GM12878 (cell line): Measurements from ENCODE around the gene CDR2. TPM values are rescaled to one million over a fixed set of nuclear protein-coding genes. Genes with fewer than 3 reads are reported as not detected.

Experiments used
- ATAC-seq: fragments of 200-7000 bp; cut with Tn5 transposase; 3 replicates; pipeline ENCODE4 v1.9.1; 2020; ENCODE audit warnings: mild to moderate bottlenecking, moderate library complexity
- BruUV-seq: library from RNA; stranded (reverse); fragments of 400-500 nt; replicated peaks from 2 replicates; lab custom pipeline; 2021; lab: Mats Ljungman, UMichigan
- CTCF ChIA-PET: fragments of 300-600 bp; sonication (Branson Sonifier 250); formaldehyde crosslinking; extraction: SDS; loops from one replicate; lab custom pipeline; 2021; ENCODE audit warnings: inconsistent platforms; lab: Yijun Ruan, JAX
- POLR2A ChIA-PET: fragments of 350-600 bp; formaldehyde crosslinking; extraction: SDS; loops from one replicate; lab custom pipeline; 2021; ENCODE audit warnings: inconsistent platforms; lab: Charles Lee
- RAD21 ChIA-PET: fragments of 300-600 bp; sonication (Branson Sonifier 250); formaldehyde crosslinking; loops from one replicate; lab custom pipeline; 2023; ENCODE audit warnings: antibody characterized with exemption; ENCODE audit not compliant: unreplicated experiment; lab: Charles Lee
- SMC1A ChIA-PET: fragments of 300-600 bp; sonication (Branson Sonifier 250); formaldehyde crosslinking; loops from one replicate; lab custom pipeline; 2023; ENCODE audit not compliant: unreplicated experiment, uncharacterized antibody; lab: Charles Lee
- DNase-seq: peaks from one replicate; pipeline ENCODE4 v3.0.0-alpha.2; 2011; ENCODE audit warnings: low read depth, low spot score
- FAIRE-seq: peaks from 3 replicates; lab custom pipeline; 2011; peaks lifted over from hg19 to GRCh38; lab: Jason Lieb, UNC
- H2AFZ ChIP-seq: 2 replicates; pipeline ENCODE4 v1.6.0; 2011; ENCODE audit warnings: low read depth, low read length, control low read depth; ENCODE audit not compliant: control insufficient read depth
- H3K27ac ChIP-seq: 2 replicates; pipeline ENCODE4 v1.5.1; 2011; ENCODE audit warnings: control low read depth; ENCODE audit not compliant: control insufficient read depth, insufficient read depth
- H3K27me3 ChIP-seq, 2 experiments: replicated peaks in 1 of 2; 2 replicates each; pipeline versions ENCODE4 v1.6.0 to v1.6.1; 2011; ENCODE audit warnings: low read length in 1 of 2; ENCODE audit not compliant: control insufficient read depth in 2 of 2, insufficient read depth in 2 of 2
- H3K36me3 ChIP-seq, 2 experiments: 2 replicates each; pipeline ENCODE4 v1.5.1; 2011; ENCODE audit warnings: low read length in 1 of 2; ENCODE audit not compliant: control insufficient read depth in 2 of 2, insufficient read depth in 2 of 2
- H3K4me1 ChIP-seq: 2 replicates; pipeline ENCODE4 v1.6.1; 2011; ENCODE audit warnings: mild to moderate bottlenecking, low read length, moderate library complexity, mixed read lengths; ENCODE audit not compliant: control insufficient read depth, insufficient read depth
- H3K4me2 ChIP-seq: 2 replicates; pipeline ENCODE4 v1.6.0; 2011; ENCODE audit warnings: control low read depth; ENCODE audit not compliant: control insufficient read depth, insufficient read depth
- H3K4me3 ChIP-seq: fragments of 200-600 bp; sonication (generic); 2 replicates; pipeline ENCODE4 v1.5.1; 2016
- H3K79me2 ChIP-seq: 2 replicates; pipeline ENCODE4 v1.6.0; 2011; ENCODE audit warnings: low read length; ENCODE audit not compliant: control insufficient read depth, insufficient read depth
- H3K9ac ChIP-seq: 2 replicates; pipeline ENCODE4 v1.8.0; 2011; ENCODE audit warnings: low read length, control low read depth, mixed read lengths; ENCODE audit not compliant: control insufficient read depth, insufficient read depth
- H3K9me3 ChIP-seq: replicated peaks from 3 replicates; pipeline ENCODE4 v1.5.1; 2011; ENCODE audit warnings: mild to moderate bottlenecking, low read length; ENCODE audit not compliant: control insufficient read depth, insufficient read depth
- H4K20me1 ChIP-seq: 2 replicates; pipeline ENCODE4 v1.6.0; 2011; ENCODE audit not compliant: control insufficient read depth, insufficient read depth
- BCL3 ChIP-seq: IDR thresholded peaks from 2 replicates; pipeline ENCODE4 v1.6.1; 2011; ENCODE audit warnings: borderline replicate concordance, low read depth, mild to moderate bottlenecking, moderate library complexity, low read length; ENCODE audit not compliant: insufficient read depth, poor library complexity, severe bottlenecking
- EED ChIP-seq: sonication (generic); IDR thresholded peaks from 2 replicates; pipeline ENCODE4 v1.6.1; 2016; ENCODE audit warnings: antibody characterized with exemption, low read depth
- ETV6 ChIP-seq, 2 experiments: fragments of 450-650 bp in 1 of 2; IDR thresholded peaks in 1 of 2; conservative IDR thresholded peaks in 1 of 2; 2 replicates each; pipeline ENCODE4 v1.6.1; 2014; ENCODE audit warnings: antibody characterized with exemption in 1 of 2, borderline replicate concordance in 1 of 2, low read depth in 1 of 2, mild to moderate bottlenecking in 1 of 2, moderate library complexity in 1 of 2
- FOXK2 ChIP-seq: fragments of 450-650 bp; IDR thresholded peaks from 2 replicates; pipeline ENCODE4 v1.6.1; 2017; ENCODE audit warnings: mild to moderate bottlenecking, moderate library complexity
- IRF4 ChIP-seq: IDR thresholded peaks from 2 replicates; pipeline ENCODE4 v1.6.1; 2011; ENCODE audit warnings: low read depth, low read length
- IRF5 ChIP-seq: fragments of 450-650 bp; IDR thresholded peaks from 2 replicates; pipeline ENCODE4 v1.6.1; 2017; ENCODE audit warnings: borderline replicate concordance
- KDM1A ChIP-seq: fragments of 200-600 bp; sonication (generic); IDR thresholded peaks from 2 replicates; pipeline ENCODE4 v1.6.1; 2016; ENCODE audit warnings: borderline replicate concordance
- NBN ChIP-seq: fragments of 450-650 bp; IDR thresholded peaks from 2 replicates; pipeline ENCODE4 v1.6.1; 2016
- NFXL1 ChIP-seq: fragments of 450-650 bp; IDR thresholded peaks from 2 replicates; pipeline ENCODE4 v1.6.1; 2017; ENCODE audit warnings: antibody characterized with exemption, mild to moderate bottlenecking, borderline replicate concordance
- NR2F1 ChIP-seq: fragments of 450-650 bp; conservative IDR thresholded peaks from 2 replicates; pipeline ENCODE4 v1.6.1; 2017; ENCODE audit warnings: mild to moderate bottlenecking
- PKNOX1 ChIP-seq: fragments of 450-650 bp; IDR thresholded peaks from 2 replicates; pipeline ENCODE4 v1.6.1; 2016; ENCODE audit warnings: mild to moderate bottlenecking
- RELA ChIP-seq: fragments of 450-650 bp; IDR thresholded peaks from 2 replicates; pipeline ENCODE4 v1.8.0; 2014; ENCODE audit warnings: borderline replicate concordance; ENCODE audit not compliant: partially characterized antibody
- RUNX3 ChIP-seq: IDR thresholded peaks from 2 replicates; pipeline ENCODE4 v1.6.1; 2012; ENCODE audit warnings: low read length, inconsistent platforms
- SP1 ChIP-seq: IDR thresholded peaks from one replicate; pipeline ENCODE4 v1.6.1; 2011; ENCODE audit warnings: low read depth, low read length
- SUZ12 ChIP-seq: fragments of 200-600 bp; sonication (generic); IDR thresholded peaks from one replicate; pipeline ENCODE4 v1.6.1; 2018; ENCODE audit warnings: antibody characterized with exemption, mild to moderate bottlenecking; ENCODE audit not compliant: unreplicated experiment
- TCF7 ChIP-seq: IDR thresholded peaks from 2 replicates; pipeline ENCODE4 v1.6.1; 2014; ENCODE audit warnings: antibody characterized with exemption, borderline replicate concordance
- YY1 ChIP-seq: IDR thresholded peaks from 2 replicates; pipeline ENCODE4 v1.6.1; 2011; ENCODE audit warnings: low read depth, mild to moderate bottlenecking, low read length
- ZSCAN29 ChIP-seq: fragments of 450-650 bp; IDR thresholded peaks from 2 replicates; pipeline ENCODE4 v1.6.1; 2017; ENCODE audit warnings: mild to moderate bottlenecking, moderate library complexity
- WGBS: methylation state at CpG from one replicate; pipeline ENCODE4 v1.1.6; 2016; ENCODE audit warnings: low lambda C conversion rate; ENCODE audit not compliant: insufficient replicate concordance, insufficient coverage; ENCODE audit errors: missing lambda C conversion rate; 5-methylcytosine and 5-hydroxymethylcytosine counted together
- in situ Hi-C: fragments of 300-500 bp; cut with MboI; formaldehyde crosslinking; loops from 9 replicates; pipeline ENCODE4 v1.14.3; 2018; ENCODE audit warnings: mixed read lengths
- intact Hi-C: fragments of 100-400 bp; cut with micrococcal nuclease; formaldehyde crosslinking; loops from one replicate; pipeline ENCODE4 v1.14.2; 2022; ENCODE audit not compliant: unreplicated experiment
- polyA plus RNA-seq, 11 experiments: library from polyadenylated mRNA; depleted of rRNA in 4 of 11; unstranded in 6 of 11; stranded (reverse) in 5 of 11; fragments of >200 nt; fragmentation: Nextera tagmentation in 4 of 11; fragmentation: Illumina TruSeq in 1 of 11; extraction: Ambion mirVana in 4 of 11; extraction: Trizol in 1 of 11; gene quantifications; 1 replicate in 1 of 11; 2 replicates in 10 of 11; pipeline versions ENCODE4 v1.2.1 to v1.2.3, GENCODE V29; 2011 to 2016; ENCODE audit warnings: inconsistent platforms in 2 of 11, missing spikeins in 2 of 11, low read depth in 1 of 11
- total RNA-seq, 4 experiments: library from RNA; depleted of rRNA in 3 of 4; stranded (reverse); fragments of >200 nt in 3 of 4; fragmentation: Illumina TruSeq in 1 of 4; extraction: Trizol in 1 of 4; gene quantifications; 2 replicates each; pipeline versions ENCODE4 v1.2.1 to v1.2.3, GENCODE V29; 2013 to 2021

The CDR2 gene
- total and polyA plus RNA-seq, 10 of the 15 experiments (the other 5 are each of a cell fraction or from before 2014, with no cell fraction given), result 4.8 to 24.3 (median 19.2) TPM

DNA sequence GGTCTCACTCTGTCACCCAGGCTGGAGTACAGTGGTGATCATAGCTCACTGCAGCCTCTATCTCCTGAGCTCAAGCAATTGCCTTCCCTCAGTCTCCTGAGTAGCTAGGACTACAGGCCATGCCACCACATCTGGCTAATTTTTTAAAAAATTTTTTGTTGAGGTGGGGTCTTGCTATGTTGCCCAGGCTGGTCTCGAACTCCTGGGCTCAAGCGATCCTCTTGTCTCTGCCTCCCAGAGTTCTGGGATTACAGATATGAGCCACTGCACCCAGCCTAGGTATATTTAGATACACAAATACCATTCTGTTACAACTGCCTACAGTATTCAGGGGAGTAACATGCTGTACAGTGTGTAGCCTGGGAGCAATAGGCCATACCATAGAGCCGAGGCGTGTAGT is 62.9 kb downstream of the CDR2 start (continued):
- TF ChIP-seq IRF5 (no peak), EED (no peak), IRF4 (no peak), SP1 (no peak), NR2F1 (no peak), BCL3 (no peak), YY1 (no peak), RELA (no peak)
- TF ChIP-seq, all 136 proteins: peak for 0

- Histone ChIP-seq H3K4me2 (no peak overlapping the region), H3K4me1 (no peaks in the 10 kb centered on the region), H3K9ac (no peak overlapping the region), H3K4me3 (no peak overlapping the region), H3K27me3 (no peaks in the 10 kb centered on the region), H3K79me2 (no peaks in the 10 kb centered on the region), H4K20me1 (no peaks in the 10 kb centered on the region), H3K9me3 (no peaks in the 10 kb centered on the region), H3K27ac (no peak overlapping the region), H3K36me3 (peaks cover 14 to 43% of the 10 kb centered on the region in 2 experiments; a peak in 3 of 4 replicates), H2AFZ (no peak overlapping the region)
- ATAC-seq, result no peak
- ChIA-PET POLR2A (no interaction called here), RAD21 (no interaction called here), SMC1A (interaction anchor here (1.4 kb wide), 1 partner anchor 10 kb away, joined by 3 read pairs; no protein-coding TSS in a partner anchor), CTCF (interaction anchor here (1.7 to 4.0 kb wide), 2 partner anchors 9 to 10 kb away, joined by 3 to 21 read pairs; no protein-coding TSS in a partner anchor)
- TF ChIP-seq SUZ12 (no peak), ZSCAN29 (no peak), EED (no peak), NBN (no peak), PKNOX1 (no peak), KDM1A (no peak), RUNX3 (no peak), ETV6 (conservative IDR thresholded peaks at IDR 0.05 in 1 of 2, IDR thresholded peaks at IDR 0.05 in 1 of 2; ENCODE audit: borderline replicate concordance in 1 of 2, low read depth in 1 of 2) (no peak), NFXL1 (no peak), TCF7 (no peak), FOXK2 (no peak)
- intact Hi-C loops, result no loop called here
- no peak for DNase-seq
- 96% methylated on average over 24 of the region's 24 CpGs for whole genome bisulfite sequencing
- no peak for FAIRE-seq
- no TSS peak for BruUV-seq
- in situ Hi-C loops, result loop anchor here (25.0 kb wide), 1 partner anchor 253 kb away; no protein-coding TSS in a partner anchor
Measured at GRCh38 chr16:22308824-22309520, 65.4 kb downstream of the CDR2 start.
